AG09319 (cell line): ENCODE data around the gene LAIR1.
"Not testable (repeated sequence)": the region's sequence is repeated elsewhere in the genome, so short reads cannot be mapped to it uniquely, and the experiment has no call there.

Experiments used
- DNase-seq: peaks from one replicate; pipeline ENCODE4 v3.0.0-alpha.2; 2010; ENCODE audit warnings: low read depth; ENCODE audit errors: extremely low read depth
- CTCF ChIP-seq: IDR thresholded peaks from 2 replicates; pipeline ENCODE4 v1.5.1; 2011; ENCODE audit warnings: low read depth, mild to moderate bottlenecking, inconsistent platforms, low read length, moderate library complexity

Gene LAIR1

GRCh38 chr19:54379187-54379678, 14.5 kb upstream of the LAIR1 start:
- TF ChIP-seq CTCF: no peak
- DNase-seq: no peak

- no peak for DNase-seq
- TF ChIP-seq CTCF: no peak
Measured at GRCh38 chr19:54376610-54377285, 12.0 kb upstream of the LAIR1 start.

- not testable (repeated sequence) for DNase-seq
Measured at GRCh38 chr19:54375181-54375938, 10.6 kb upstream of the LAIR1 start.

GRCh38 chr19:54373781-54374631, 9.3 kb upstream of the LAIR1 start:
- no peak for TF ChIP-seq CTCF
- DNase-seq: no peak

GRCh38 chr19:54371453-54371852, 6.7 kb upstream of the LAIR1 start:
- DNase-seq: not testable (repeated sequence)

- not testable (repeated sequence) for DNase-seq
Measured at GRCh38 chr19:54370434-54370796, 5.7 kb upstream of the LAIR1 start.

GRCh38 chr19:54369688-54370433, 5.1 kb upstream of the LAIR1 start:
- not testable (repeated sequence) for DNase-seq

- no peak for DNase-seq
Measured at GRCh38 chr19:54369082-54369687, 4.5 kb upstream of the LAIR1 start.

More at GRCh38 chr19:54369082-54369687, 4.5 kb upstream of the LAIR1 start:
- TF ChIP-seq CTCF: no peak
